Epidermal melanocyte (primary cell): Measurements from ENCODE around the gene KRTAP23-1.

Experiments used
- DNase-seq: peaks from one replicate; pipeline ENCODE4 v3.0.0; 2011; ENCODE audit warnings: low spot score; ENCODE audit not compliant: insufficient read length

KRTAP23-1 gene

GRCh38 chr21:30348506-30348905 is at the start of gene KRTAP23-1:
Gene KRTAP23-1, minus strand, starts transcription at chr21:30348606. Its CDS starts 0 bp downstream, at chr21:30348606.
- DNase-seq = no peak

GRCh38 chr21:30395731-30396130 is 47.3 kb upstream of the KRTAP23-1 start, which contains the start of gene KRTAP13-1:
Gene KRTAP13-1, plus strand, starts transcription at chr21:30396031. Its CDS starts 56 bp downstream, at chr21:30396087.
- DNase-seq = no peak

GRCh38 chr21:30391492-30392025 is 43.2 kb upstream of the KRTAP23-1 start:
- no peak for DNase-seq

- DNase-seq = no peak
These were observed 33.8 kb upstream of the KRTAP23-1 start for GRCh38 chr21:30382201-30382600.

- DNase-seq = no peak
These were observed 23.8 kb upstream of the KRTAP23-1 start, which contains the start of gene KRTAP13-2 for GRCh38 chr21:30372139-30372770. Gene KRTAP13-2, minus strand, starts transcription at chr21:30372271. Its CDS starts 58 bp downstream, at chr21:30372213.

- no peak for DNase-seq
These were observed 7.5 kb upstream of the KRTAP23-1 start for GRCh38 chr21:30355906-30356305.

GRCh38 chr21:30354308-30355005 is 6.1 kb upstream of the KRTAP23-1 start:
- DNase-seq = peak; percentile 22

- no peak for DNase-seq
These were observed 3.1 kb upstream of the KRTAP23-1 start for GRCh38 chr21:30351534-30351933.

- no peak for DNase-seq
These were observed 1.2 kb upstream of the KRTAP23-1 start for GRCh38 chr21:30349572-30349971.

- DNase-seq = no peak
These were observed 3.4 kb downstream of the KRTAP23-1 start for GRCh38 chr21:30345014-30345413.

GRCh38 chr21:30340714-30341573 is 7.5 kb downstream of the KRTAP23-1 start:
- peak; percentile 38 for DNase-seq

- no peak for DNase-seq
These were observed 9.7 kb downstream of the KRTAP23-1 start for GRCh38 chr21:30338717-30339116.

GRCh38 chr21:30337772-30338171 is 10.6 kb downstream of the KRTAP23-1 start:
- no peak for DNase-seq

- DNase-seq = no peak
These were observed 11.1 kb downstream of the KRTAP23-1 start, which contains the start of gene KRTAP27-1 for GRCh38 chr21:30337276-30337744. Gene KRTAP27-1, minus strand, starts transcription at chr21:30337694. Its CDS starts 26 bp downstream, at chr21:30337668.

- DNase-seq = no peak
These were observed 11.8 kb downstream of the KRTAP23-1 start for GRCh38 chr21:30336596-30336995.

GRCh38 chr21:30333736-30334135 is 14.7 kb downstream of the KRTAP23-1 start:
- no peak for DNase-seq

- no peak for DNase-seq
These were observed 15.7 kb downstream of the KRTAP23-1 start for GRCh38 chr21:30332681-30333080.

GRCh38 chr21:30329203-30329875 is 19.1 kb downstream of the KRTAP23-1 start:
- no peak for DNase-seq

- no peak for DNase-seq
These were observed 22.0 kb downstream of the KRTAP23-1 start for GRCh38 chr21:30326390-30326789.

- DNase-seq = no peak
These were observed 28.2 kb downstream of the KRTAP23-1 start, which contains the start of gene KRTAP26-1 for GRCh38 chr21:30320215-30320614. Gene KRTAP26-1, minus strand, starts transcription at chr21:30320315. Its CDS starts 280 bp downstream, at chr21:30320035.

- DNase-seq = no peak
These were observed 32.7 kb downstream of the KRTAP23-1 start for GRCh38 chr21:30315701-30316100.
